T-helper 1 cell treated with Interleukin-12 subunit alpha and Interleukin-12 subunit beta and Interleukin-4 antibody, amounts not matched to agents 30 μg/mL and 1 μg/mL, for 36 hours (primary cell): ENCODE results near the gene ATG4B.
"Not testable (repeated sequence)": the region's sequence is repeated elsewhere in the genome, so short reads cannot be mapped to it uniquely, and the experiment has no call there.

Experiments
- H3K27ac Mint-ChIP-seq: one replicate; pipeline ENCODE4 v1.8.0; 2021; ENCODE audit warnings: mild to moderate bottlenecking, mixed read lengths
- H3K27me3 Mint-ChIP-seq: one replicate; pipeline ENCODE4 v1.8.0; 2021; ENCODE audit warnings: low read depth, mixed read lengths
- H3K36me3 Mint-ChIP-seq: one replicate; pipeline ENCODE4 v1.8.0; 2021; ENCODE audit warnings: low read depth, mixed read lengths
- H3K4me1 Mint-ChIP-seq: one replicate; pipeline ENCODE4 v1.8.0; 2021; ENCODE audit warnings: low read depth, mixed read lengths
- H3K4me3 Mint-ChIP-seq: one replicate; pipeline ENCODE4 v1.8.0; 2021; ENCODE audit warnings: mild to moderate bottlenecking, moderate library complexity, mixed read lengths
- H3K9me3 Mint-ChIP-seq: one replicate; pipeline ENCODE4 v1.8.0; 2021; ENCODE audit warnings: mixed read lengths

The ATG4B gene

DNA sequence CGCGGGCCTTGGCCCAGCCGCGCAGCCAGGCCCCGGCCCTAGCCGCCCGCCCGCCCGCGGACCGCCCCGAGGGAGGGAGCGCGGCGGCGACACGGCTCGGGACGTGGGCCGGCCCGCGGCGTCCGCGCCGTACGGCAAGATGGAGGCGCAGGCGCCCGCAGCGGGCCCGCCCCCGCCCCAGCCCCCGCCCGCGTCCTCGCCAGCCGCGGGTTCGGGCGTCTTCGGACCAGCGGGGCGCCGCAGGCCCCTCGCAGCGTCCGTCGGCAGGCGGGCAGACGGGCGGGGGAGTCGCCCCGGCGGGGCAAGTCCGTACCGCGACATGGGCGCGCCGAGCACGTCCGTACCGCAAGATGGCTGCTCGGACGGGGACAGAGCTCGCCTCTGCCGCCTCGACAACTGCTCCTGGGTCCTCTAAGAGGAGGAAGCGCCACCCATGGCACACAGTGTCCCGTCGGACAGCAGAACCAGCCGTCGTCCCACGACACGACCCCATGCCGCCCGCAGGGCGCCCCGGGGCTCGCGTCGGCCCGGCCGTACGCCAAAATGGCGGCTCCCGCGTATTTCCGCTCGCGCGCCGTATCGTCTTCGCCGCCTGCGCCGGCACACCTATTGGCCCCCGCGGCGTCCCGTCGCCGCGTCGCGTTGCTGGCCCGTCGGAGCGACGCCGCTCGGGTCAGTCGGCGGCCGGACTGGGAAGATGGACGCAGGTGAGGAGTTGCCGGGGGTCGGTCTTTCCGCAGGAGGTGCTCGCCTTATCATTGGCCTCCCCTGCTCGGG lies at the start of gene ATG4B, which contains the start of gene THAP4:
ATG4B (plus strand) TSS at position 676 of the 777 bp plus-strand sequence; CDS start at position 698, 22 bp downstream.
THAP4 (minus strand) TSS at position 141 of the 777 bp plus-strand sequence. CDS start 141 bp downstream, outside the sequence.
- Mint-ChIP-seq H3K27me3 (no peaks in the 10 kb centered on the region), H3K27ac (peak within 1 kb of the TSS; percentile 91), H3K4me1 (peaks cover 31% of the 10 kb centered on the region), H3K9me3 (peaks cover 3% of the 10 kb centered on the region), H3K4me3 (peak within 1 kb of the TSS; percentile 95), H3K36me3 (peaks cover 20% of the 10 kb centered on the region)

DNA sequence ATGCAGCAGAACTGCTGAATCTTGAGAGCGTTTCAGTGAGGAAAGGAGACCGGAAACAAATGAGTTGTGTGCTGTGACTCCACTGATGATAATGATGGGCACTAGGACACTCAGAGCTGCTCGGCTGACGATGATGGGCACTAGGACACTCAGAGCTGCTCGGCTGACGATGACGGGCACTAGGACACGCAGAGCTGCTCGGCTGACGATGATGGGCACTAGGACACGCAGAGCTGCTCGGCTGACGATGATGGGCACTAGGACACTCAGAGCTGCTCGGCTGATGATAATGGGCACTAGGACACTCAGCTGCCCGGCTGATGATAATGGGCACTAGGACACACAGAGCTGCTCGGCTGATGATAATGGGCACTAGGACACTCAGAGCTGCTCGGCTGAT lies 47.6 kb upstream of the ATG4B start:
- H3K27ac Mint-ChIP-seq, H3K4me3 Mint-ChIP-seq, H3K4me1 Mint-ChIP-seq, H3K27me3 Mint-ChIP-seq: not testable (repeated sequence)
- Mint-ChIP-seq H3K36me3 (peaks cover 47% of the 10 kb centered on the region), H3K9me3 (peaks cover 32% of the 10 kb centered on the region)

DNA sequence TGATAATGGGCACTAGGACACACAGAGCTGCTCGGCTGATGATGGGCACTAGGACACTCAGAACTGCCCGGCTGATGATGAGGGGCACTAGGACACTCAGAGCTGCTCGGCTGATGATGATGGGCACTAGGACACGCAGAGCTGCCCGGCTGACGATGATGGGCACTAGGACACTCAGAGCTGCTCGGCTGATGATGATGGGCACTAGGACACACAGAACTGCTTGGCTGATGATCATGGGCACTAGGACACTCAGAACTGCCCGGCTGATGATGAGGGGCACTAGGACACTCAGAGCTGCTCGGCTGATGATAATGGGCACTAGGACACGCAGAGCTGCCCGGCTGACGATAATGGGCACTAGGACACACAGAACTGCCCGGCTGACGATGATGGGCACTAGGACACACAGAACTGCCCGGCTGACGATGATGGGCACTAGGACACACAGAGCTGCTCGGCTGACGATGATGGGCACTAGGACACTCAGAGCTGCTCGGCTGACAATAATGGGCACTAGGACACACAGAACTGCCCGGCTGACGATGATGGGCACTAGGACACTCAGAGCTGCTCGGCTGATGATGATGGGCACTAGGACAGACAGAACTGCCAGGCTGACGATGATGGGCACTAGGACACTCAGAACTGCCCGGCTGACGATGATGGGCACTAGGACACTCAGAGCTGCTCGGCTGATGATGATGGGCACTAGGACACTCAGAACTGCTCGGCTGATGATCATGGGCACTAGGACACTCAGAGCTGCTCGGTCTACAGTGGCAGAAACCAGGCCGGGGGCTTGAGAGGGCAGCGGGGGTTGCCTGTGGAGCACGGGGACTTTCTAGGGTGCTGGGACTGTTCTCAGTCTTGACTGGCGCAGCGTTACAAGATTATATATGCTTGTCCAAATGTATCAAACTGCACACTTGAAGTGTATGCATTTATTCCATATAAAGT lies 46.7 kb upstream of the ATG4B start:
- H3K27ac Mint-ChIP-seq, H3K27me3 Mint-ChIP-seq, H3K4me3 Mint-ChIP-seq, H3K4me1 Mint-ChIP-seq: not testable (repeated sequence)
- Mint-ChIP-seq H3K36me3 (peaks cover 40% of the 10 kb centered on the region), H3K9me3 (peaks cover 25% of the 10 kb centered on the region)

DNA sequence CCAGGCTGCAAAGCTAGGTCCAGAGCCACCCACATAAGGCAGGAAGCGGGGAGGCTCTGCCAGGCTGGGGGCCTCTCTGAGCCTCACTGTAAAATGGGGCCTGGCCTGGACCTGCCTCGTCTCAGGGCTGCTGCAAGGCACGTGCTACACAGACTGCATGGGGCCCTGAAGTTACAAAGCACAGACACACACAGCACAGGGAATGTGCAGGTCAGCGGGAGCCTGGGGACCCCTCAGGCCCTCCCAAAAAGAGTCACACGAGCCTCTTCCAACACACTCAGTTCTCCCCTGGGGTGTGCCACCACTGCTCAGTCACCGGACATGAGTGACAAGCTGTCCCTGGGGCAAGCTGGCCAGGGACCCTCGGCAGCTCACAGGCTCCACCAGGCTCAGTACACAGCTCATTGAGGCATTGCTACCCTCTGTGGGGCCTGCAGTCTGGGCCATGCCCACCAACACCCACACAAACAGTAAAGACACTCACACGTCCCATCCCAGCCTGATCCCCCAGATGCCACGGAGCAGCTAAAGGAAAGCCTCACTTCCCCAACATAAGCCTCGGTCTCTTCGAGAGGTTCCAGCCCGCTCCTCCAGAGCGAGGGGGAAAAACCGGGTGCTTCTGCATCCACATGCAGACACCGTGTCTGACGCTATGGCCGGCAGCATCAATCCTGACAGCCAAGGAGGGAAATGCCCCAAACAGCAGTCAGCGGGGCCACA lies 45.2 kb upstream of the ATG4B start:
- Mint-ChIP-seq H3K36me3 (peaks cover 27% of the 10 kb centered on the region), H3K4me3 (no peak overlapping the region), H3K27me3 (no peaks in the 10 kb centered on the region), H3K4me1 (no peaks in the 10 kb centered on the region), H3K9me3 (peaks cover 14% of the 10 kb centered on the region), H3K27ac (no peak overlapping the region)

DNA sequence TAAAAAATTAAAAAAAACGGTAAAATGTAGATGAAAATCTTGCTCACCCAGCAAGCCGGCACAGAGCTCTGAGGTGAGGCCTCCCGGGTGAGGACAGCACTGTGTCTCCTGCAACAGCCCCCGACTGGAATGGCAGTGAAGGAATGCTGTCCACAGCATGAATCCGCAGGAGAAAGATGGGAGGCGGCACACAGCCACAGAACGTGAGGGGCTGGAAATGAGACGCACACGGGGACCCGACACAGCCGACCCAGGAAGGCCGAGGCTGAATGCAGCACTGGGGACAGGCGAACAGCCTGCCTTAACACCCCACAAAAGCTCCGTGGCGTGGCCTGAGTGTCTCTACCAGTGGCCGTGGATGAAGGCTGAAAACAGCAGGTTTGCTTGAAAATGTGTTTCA lies 44.2 kb upstream of the ATG4B start:
- H3K4me3 Mint-ChIP-seq = no peak overlapping the region
- H3K27ac Mint-ChIP-seq = no peak overlapping the region

DNA sequence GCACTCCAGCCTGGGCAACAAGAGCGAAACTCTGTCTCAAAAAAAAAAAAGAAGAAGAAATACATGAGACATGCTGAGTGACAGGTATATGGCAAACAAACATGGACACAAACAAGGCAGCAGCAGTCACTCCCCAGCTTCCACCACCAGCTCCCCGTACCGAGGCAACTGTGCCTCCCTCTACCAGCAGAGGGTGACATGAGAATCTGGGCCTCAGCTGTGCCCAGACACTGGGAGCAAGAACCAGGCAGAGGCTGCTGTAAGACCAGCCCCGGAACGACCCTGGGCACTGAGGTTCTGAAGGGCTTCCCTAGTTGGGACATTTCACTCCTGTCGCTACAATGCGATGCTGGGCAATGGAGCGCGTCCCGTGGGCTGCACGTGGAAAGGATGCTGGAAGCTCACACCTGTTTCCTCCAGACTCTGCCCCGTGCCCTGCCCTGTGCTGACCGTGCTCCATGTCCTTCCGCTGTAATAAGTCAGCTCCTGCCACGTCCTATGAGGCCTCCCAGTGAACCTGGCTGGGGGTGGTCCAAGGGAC lies 41.8 kb upstream of the ATG4B start:
- no peaks in the 10 kb centered on the region for H3K27me3 Mint-ChIP-seq
- no peak overlapping the region for H3K27ac Mint-ChIP-seq
- no peaks in the 10 kb centered on the region for H3K4me1 Mint-ChIP-seq
- H3K4me3 Mint-ChIP-seq = no peak overlapping the region
- no peaks in the 10 kb centered on the region for H3K9me3 Mint-ChIP-seq
- H3K36me3 Mint-ChIP-seq = peaks cover 18% of the 10 kb centered on the region

More for the DNA sequence above, 44.2 kb upstream of the ATG4B start:
- no peaks in the 10 kb centered on the region for H3K4me1 Mint-ChIP-seq
- peaks cover 25% of the 10 kb centered on the region for H3K36me3 Mint-ChIP-seq
- no peaks in the 10 kb centered on the region for H3K27me3 Mint-ChIP-seq
- H3K9me3 Mint-ChIP-seq = peaks cover 10% of the 10 kb centered on the region

DNA sequence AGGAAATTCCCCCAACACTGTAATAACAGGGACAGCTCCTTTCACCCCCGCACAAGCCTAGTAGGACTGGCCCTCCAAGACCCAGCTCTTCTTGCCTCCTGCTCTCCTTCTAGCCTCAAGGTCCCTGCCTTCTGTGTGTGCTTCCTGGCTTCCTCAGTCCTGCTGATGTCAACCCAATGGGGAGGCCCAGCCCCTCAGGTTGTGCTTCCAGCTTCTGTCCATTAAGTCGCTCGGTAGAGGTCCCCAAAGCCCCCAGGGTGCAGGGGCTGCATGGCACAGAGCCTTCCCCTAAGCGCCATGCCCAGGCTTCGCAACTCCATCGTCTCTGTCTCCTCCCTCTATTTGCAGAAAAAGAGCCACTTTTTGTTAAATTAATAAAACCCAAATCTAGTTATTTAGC lies 39.9 kb upstream of the ATG4B start:
- H3K4me3 Mint-ChIP-seq = no peak overlapping the region
- H3K27me3 Mint-ChIP-seq = no peaks in the 10 kb centered on the region
- peaks cover 22% of the 10 kb centered on the region for H3K36me3 Mint-ChIP-seq
- no peak overlapping the region for H3K27ac Mint-ChIP-seq
- no peaks in the 10 kb centered on the region for H3K9me3 Mint-ChIP-seq
- no peaks in the 10 kb centered on the region for H3K4me1 Mint-ChIP-seq

DNA sequence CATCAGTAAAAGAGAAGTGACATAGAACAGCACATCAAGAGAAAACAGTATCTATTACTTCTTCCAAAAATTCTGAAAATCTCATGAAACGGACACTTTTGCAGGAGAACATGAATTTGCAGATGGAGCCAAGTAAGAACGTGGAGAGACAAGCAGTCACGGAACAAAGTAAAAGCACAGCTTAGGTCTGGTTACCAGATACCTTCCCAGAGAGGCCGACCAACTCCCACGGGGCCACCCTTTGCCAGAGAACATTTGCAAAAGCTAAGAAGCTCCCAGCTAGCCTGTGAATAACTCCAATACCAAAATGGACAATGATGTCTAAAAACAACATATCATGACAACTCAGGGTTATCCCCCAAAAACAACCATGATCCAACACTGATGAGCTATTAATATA lies 39.4 kb upstream of the ATG4B start:
- H3K9me3 Mint-ChIP-seq = no peaks in the 10 kb centered on the region
- H3K4me1 Mint-ChIP-seq = no peaks in the 10 kb centered on the region
- no peaks in the 10 kb centered on the region for H3K27me3 Mint-ChIP-seq
- H3K27ac Mint-ChIP-seq = no peak overlapping the region
- H3K36me3 Mint-ChIP-seq = peaks cover 22% of the 10 kb centered on the region
- no peak overlapping the region for H3K4me3 Mint-ChIP-seq

DNA sequence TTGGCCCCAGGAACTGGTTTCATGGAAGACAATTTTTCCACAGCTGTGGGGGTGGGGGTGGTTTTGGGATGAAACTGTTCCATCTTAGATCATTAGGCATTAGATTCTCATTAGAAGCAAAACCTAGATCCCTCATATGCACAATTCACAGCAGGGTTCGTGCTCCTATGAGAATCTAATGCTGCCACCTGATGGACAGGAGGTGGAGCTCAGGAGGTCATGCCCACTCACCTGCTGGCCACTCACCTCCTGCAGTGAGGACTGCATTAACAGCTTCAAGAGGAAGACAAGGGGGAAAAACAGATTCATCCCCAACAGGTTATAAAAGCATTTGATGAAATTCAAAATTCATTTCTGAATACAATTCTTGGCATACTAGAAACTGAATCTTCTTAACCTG lies 39.0 kb upstream of the ATG4B start:
- H3K27me3 Mint-ChIP-seq = no peaks in the 10 kb centered on the region
- H3K36me3 Mint-ChIP-seq = peaks cover 24% of the 10 kb centered on the region
- H3K4me1 Mint-ChIP-seq = no peaks in the 10 kb centered on the region
- H3K27ac Mint-ChIP-seq = no peak overlapping the region
- H3K4me3 Mint-ChIP-seq = no peak overlapping the region
- H3K9me3 Mint-ChIP-seq = no peaks in the 10 kb centered on the region

DNA sequence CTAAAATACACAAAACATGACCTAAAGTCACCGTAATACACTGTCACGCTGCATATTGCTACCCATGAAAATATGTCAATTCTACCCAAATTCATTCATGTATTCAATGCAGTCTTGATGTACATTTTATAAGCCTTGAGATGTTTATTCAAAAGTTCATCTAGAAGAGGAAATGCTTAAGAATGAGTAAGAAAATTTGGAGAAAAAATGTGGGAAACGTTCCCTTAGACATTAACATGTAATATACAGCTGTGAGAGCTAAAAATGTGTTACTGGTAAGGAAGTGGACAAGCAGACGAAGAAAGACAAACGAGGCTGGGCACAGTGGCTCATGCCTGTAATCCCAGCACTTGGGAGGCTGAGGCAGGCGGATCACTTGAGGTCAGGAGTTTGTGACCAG lies 37.9 kb upstream of the ATG4B start:
- Mint-ChIP-seq H3K27me3 (no peaks in the 10 kb centered on the region), H3K9me3 (no peaks in the 10 kb centered on the region), H3K36me3 (peaks cover 21% of the 10 kb centered on the region), H3K4me3 (no peak overlapping the region), H3K27ac (no peak overlapping the region), H3K4me1 (no peaks in the 10 kb centered on the region)

DNA sequence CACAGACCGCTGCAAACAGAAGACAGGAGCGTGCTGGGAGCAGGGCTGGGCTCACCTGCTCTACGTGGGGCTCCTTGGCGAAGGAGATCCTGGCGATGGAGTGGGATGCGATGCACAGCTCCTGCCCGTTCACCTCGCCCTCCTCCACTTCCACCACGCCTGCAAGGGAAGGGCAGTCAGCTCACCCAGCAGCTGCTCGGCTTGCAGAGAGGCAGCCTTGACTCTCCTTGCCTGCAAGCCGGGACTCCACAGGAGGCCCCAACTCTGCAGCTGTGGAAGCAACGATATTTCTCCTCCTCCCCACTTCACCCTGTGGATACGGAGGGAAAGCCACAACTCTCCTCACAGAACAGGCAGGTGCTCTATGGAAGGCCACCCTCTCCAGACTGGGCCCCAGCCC lies 35.7 kb upstream of the ATG4B start:
- no peaks in the 10 kb centered on the region for H3K4me1 Mint-ChIP-seq
- H3K27me3 Mint-ChIP-seq = no peaks in the 10 kb centered on the region
- H3K36me3 Mint-ChIP-seq = peaks cover 22% of the 10 kb centered on the region
- H3K27ac Mint-ChIP-seq = no peak overlapping the region
- H3K4me3 Mint-ChIP-seq = no peak overlapping the region
- H3K9me3 Mint-ChIP-seq = no peaks in the 10 kb centered on the region

DNA sequence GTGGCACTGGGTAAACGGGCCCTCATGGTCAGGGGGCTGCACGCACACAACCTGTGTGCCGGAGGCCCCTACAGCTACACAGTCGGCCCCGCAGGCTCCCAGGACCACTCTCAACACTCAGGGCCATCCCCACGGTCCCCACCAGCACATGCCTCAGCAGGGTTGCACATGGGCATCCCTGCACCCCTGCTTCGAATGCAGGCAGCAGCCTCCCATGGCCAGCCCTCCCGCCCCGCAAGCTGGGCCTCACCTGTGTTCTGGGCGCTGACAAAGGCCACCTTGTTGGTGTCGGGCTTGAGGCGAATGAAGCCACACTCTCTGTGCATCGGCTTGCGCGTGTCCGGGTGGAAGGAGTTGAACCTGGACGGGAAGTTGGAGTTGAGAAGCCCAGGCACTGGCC lies 34.8 kb upstream of the ATG4B start:
- Mint-ChIP-seq H3K4me3 (no peak overlapping the region), H3K4me1 (no peaks in the 10 kb centered on the region), H3K27me3 (no peaks in the 10 kb centered on the region), H3K27ac (no peak overlapping the region), H3K36me3 (peaks cover 19% of the 10 kb centered on the region), H3K9me3 (no peaks in the 10 kb centered on the region)

DNA sequence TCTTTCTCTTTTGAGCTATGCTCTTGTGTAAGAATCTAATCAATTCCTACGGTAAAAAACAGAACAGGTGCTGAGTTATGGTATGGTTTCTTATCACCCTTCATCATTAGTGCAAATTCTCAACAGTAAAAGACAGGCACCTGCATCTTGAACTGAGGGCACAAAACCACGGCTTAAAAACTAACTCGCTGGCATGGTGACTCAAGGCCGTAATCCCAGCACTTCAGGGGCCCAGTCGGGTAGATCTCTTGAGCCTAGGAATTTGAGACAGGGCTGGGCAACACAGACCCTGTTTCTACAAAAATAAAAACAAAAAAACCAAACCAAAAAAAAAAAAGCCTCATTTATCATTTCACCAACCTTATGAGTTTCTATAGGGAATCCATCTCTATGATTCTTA lies 33.8 kb upstream of the ATG4B start:
- Mint-ChIP-seq H3K9me3 (no peaks in the 10 kb centered on the region), H3K36me3 (peaks cover 23% of the 10 kb centered on the region), H3K4me3 (no peak overlapping the region), H3K27me3 (no peaks in the 10 kb centered on the region), H3K27ac (no peak overlapping the region), H3K4me1 (peaks cover 5% of the 10 kb centered on the region)

DNA sequence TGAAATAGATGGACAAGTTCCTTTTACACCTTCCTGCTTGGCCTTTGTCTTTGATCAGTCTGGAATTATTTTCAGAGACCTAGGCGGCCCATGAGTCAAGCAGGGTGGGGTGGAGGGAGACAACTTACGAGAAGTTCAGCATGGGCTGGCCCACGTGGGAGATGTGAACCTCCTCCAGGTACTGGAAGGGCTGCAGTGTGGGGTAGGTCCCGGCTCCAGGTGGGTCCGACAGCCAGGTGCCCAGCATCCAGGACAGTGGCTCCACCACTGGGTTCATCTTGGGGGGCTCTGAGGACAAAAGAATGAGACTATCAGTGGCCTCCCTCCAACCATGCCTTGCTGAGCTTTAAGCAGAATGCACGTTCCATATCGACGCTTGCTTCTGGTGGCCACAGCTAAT lies 31.3 kb upstream of the ATG4B start:
- peaks cover 15% of the 10 kb centered on the region for H3K4me1 Mint-ChIP-seq
- H3K27ac Mint-ChIP-seq = no peak overlapping the region
- peaks cover 15% of the 10 kb centered on the region for H3K36me3 Mint-ChIP-seq
- H3K4me3 Mint-ChIP-seq = no peak overlapping the region
- H3K27me3 Mint-ChIP-seq = no peaks in the 10 kb centered on the region
- no peaks in the 10 kb centered on the region for H3K9me3 Mint-ChIP-seq
